Activated naive CD4-positive, alpha-beta T cell treated with anti-CD3 and anti-CD28 coated beads, Interleukin-2, amount 50 U/mL, for 24 hours (primary cell): Measurements from ENCODE around the gene CPED1.
"Not testable (repeated sequence)": the region's sequence is repeated elsewhere in the genome, so short reads cannot be mapped to it uniquely, and the experiment has no call there.

Source experiments
- H3K27ac Mint-ChIP-seq: one replicate; pipeline ENCODE4 v1.8.0; 2021; ENCODE audit warnings: mild to moderate bottlenecking, mixed read lengths
- H3K27me3 Mint-ChIP-seq: one replicate; pipeline ENCODE4 v1.8.0; 2021; ENCODE audit warnings: mixed read lengths
- H3K36me3 Mint-ChIP-seq: one replicate; pipeline ENCODE4 v1.8.0; 2021; ENCODE audit warnings: mixed read lengths
- H3K4me1 Mint-ChIP-seq: one replicate; pipeline ENCODE4 v1.8.0; 2021; ENCODE audit warnings: mixed read lengths
- H3K4me3 Mint-ChIP-seq: one replicate; pipeline ENCODE4 v1.8.0; 2021; ENCODE audit warnings: mild to moderate bottlenecking, mixed read lengths
- H3K9me3 Mint-ChIP-seq: one replicate; pipeline ENCODE4 v1.8.0; 2021; ENCODE audit warnings: mixed read lengths

Gene CPED1

DNA sequence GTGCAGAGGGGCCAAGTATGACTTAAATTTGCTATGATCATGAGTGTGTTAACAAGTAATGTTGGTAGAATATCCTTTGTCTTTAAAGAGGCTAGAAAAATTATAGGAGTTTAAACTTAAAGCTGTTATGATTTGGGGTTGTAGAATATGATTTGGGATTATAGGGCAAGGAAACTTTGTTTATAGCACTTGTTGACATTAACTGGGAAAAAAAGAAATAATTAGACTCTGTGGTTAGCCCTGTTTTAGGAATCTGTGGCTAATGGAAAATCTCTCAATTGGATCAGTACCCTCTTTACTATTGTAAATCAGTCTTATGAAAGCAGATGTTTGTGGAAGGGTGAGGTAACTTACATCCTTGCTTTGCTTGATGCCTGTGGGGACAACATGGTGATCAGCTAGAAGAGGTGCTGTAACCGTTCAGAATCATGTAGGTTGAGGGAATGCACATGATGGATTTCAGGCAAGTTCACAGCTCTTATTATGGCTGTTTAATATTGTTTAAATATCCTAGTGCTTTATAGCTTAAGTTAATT lies 26.8 kb upstream of the CPED1 start:
- no peak overlapping the region for H3K4me3 Mint-ChIP-seq
- H3K36me3 Mint-ChIP-seq = peaks cover 18% of the 10 kb centered on the region
- peaks cover 39% of the 10 kb centered on the region for H3K4me1 Mint-ChIP-seq
- H3K27me3 Mint-ChIP-seq = no peaks in the 10 kb centered on the region
- H3K27ac Mint-ChIP-seq = no peak overlapping the region
- no peaks in the 10 kb centered on the region for H3K9me3 Mint-ChIP-seq

DNA sequence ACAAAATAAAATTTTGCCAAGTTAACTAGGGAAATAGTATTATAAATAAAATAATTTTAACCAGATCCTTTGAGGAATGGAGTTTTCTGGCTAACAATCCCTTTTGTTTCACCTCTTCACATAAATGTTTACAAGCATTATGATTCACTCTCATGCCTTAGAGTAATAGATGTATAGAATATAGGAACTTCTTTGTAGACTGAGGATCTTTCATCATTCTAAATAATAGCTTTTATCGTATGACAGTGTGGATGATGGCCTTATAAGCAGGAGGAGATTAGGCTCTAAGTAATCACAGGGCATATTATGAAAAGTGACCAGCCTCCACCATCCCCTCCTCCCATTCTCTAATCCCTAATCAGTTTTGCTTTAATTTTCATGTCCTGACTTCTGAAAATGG lies 24.4 kb upstream of the CPED1 start:
- Mint-ChIP-seq H3K27me3 (no peaks in the 10 kb centered on the region), H3K27ac (no peak overlapping the region), H3K4me3 (no peak overlapping the region), H3K36me3 (peaks cover 18% of the 10 kb centered on the region), H3K4me1 (peaks cover 30% of the 10 kb centered on the region), H3K9me3 (no peaks in the 10 kb centered on the region)

DNA sequence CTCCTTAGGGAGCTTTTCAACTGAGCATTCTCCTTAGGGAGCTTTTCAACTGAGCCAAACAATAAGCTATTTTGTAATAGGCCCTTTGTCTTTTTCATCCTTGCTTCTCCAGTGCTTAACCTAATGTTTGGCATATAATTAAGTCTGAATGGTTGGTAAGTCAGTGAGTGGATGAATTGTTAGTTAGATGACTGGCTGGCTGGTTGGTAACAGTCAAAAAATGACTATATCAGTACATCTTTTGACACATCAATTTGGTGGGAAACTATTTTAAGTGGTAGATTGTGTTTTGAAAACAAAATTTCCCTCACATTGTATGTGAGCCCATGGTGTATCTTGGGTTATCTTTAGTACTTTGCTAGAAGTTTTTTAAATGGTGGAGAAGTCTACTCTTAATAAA lies 21.6 kb upstream of the CPED1 start:
- H3K4me3 Mint-ChIP-seq = no peak overlapping the region
- no peaks in the 10 kb centered on the region for H3K9me3 Mint-ChIP-seq
- peaks cover 10% of the 10 kb centered on the region for H3K4me1 Mint-ChIP-seq
- no peaks in the 10 kb centered on the region for H3K27me3 Mint-ChIP-seq
- H3K36me3 Mint-ChIP-seq = peaks cover 13% of the 10 kb centered on the region
- H3K27ac Mint-ChIP-seq = no peak overlapping the region

DNA sequence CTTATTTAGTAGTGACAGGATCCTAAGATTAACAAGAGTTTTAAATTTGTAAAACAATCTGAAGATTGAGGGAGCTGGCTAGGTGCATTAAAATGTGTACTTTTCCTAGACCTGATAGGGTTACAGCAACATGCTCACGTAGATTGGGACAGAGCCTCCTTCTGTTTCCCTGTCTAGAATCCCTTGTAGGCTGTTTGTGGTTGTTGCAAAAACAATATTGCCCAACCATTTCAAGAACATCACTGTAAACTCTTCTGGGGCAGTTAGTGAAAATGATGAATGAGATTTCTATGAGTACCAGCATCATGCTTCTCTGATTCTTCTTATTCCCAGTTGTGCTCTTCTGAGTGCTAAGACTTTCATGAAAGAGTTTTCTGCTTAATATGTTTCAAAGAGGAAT lies 14.7 kb upstream of the CPED1 start:
- Mint-ChIP-seq H3K36me3 (peaks cover 5% of the 10 kb centered on the region), H3K27ac (no peak overlapping the region), H3K4me3 (no peak overlapping the region)

DNA sequence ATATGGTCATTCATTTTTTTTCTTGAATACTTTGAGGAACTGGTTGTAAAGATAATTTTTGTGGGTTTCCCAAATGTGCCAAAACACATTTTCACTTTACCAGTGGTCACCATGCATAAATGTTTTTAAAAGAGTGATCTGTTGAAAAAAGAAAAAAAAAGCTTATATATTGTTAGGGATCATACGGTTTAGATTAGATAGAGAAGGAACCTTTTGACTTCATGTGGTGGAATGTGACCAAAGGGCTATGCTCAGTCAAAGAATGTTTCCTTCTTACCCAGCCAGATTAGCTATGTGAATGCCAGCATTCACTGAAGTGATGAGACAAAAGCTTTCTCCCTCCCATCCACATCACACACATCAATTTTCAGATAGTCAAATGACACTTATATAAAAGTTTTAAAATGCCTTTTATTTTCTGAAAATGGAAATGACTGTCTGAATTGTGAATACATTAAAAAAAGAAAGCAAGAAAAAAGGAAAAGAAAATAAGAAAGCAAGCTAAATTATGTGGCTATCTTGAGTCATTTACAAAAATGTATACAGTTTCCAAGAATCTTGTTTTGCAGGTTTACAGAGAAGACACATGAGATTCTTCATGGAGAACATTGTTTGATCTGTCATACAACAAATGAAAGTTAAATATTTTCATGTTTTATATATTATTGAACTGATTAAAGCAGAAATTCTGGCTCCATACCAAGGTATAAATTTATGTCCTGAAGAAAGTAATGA lies 8.6 kb upstream of the CPED1 start:
- no peak overlapping the region for H3K4me3 Mint-ChIP-seq
- H3K27ac Mint-ChIP-seq = no peak overlapping the region
- no peaks in the 10 kb centered on the region for H3K4me1 Mint-ChIP-seq
- H3K27me3 Mint-ChIP-seq = peaks cover 6% of the 10 kb centered on the region
- H3K9me3 Mint-ChIP-seq = no peaks in the 10 kb centered on the region
- no peaks in the 10 kb centered on the region for H3K36me3 Mint-ChIP-seq

More for the DNA sequence above, 14.7 kb upstream of the CPED1 start:
- Mint-ChIP-seq H3K27me3 (no peaks in the 10 kb centered on the region), H3K9me3 (no peaks in the 10 kb centered on the region), H3K4me1 (no peaks in the 10 kb centered on the region)

DNA sequence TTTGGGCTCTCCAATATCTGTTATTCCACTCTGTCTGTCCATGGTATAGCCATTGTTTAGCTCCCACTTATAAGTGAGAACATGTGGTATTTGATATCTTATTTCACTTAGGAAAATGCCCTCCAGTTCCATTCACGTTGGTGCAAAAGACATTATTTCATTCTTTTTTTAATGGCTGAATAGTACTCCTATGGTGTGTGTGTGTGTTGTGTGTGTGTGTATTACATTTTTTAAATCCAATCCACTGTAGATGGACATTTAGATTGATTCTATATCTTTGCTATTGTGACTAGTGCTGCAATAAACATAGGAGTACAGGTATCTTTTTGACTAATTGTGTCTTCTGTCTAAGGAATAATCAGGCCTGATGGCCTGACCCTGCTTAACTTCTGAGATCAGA lies 7.4 kb upstream of the CPED1 start:
- H3K27me3 Mint-ChIP-seq = peaks cover 8% of the 10 kb centered on the region
- H3K4me1 Mint-ChIP-seq = no peaks in the 10 kb centered on the region
- H3K36me3 Mint-ChIP-seq = no peaks in the 10 kb centered on the region
- no peak overlapping the region for H3K4me3 Mint-ChIP-seq
- H3K9me3 Mint-ChIP-seq = no peaks in the 10 kb centered on the region
- no peak overlapping the region for H3K27ac Mint-ChIP-seq

DNA sequence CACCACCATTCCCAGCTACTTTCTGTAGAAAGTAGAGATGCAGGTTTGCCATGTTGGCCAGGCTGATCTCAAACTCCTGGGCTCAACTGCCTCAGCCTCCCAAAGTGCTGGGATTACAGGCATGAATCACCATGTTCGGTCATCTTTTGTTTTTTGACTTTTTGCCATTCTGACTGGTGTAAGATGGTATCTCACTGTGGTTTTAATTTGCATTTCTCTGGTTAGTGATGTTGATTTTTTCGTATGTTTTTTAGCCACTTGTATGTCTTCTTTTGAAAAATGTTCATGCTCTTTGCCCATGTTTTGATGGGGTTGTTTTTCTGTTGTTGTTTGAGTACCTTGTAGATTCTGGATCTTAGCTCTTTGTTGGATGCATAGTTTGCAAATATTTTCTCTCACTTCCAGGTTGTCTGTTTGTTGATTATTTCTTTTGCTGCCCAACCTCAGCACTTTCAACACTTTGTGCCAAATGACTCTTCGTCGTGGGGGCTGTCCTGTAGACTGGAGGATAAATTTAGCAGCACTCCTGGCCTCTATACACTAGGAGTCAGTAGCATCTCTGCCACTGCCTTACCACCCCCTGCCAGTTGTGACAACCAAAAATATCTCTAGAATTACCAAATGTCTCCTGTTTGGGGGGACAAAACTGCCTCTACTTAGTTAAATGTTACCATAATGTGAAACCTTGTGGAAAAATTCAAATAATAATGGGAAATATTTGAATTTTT lies 6.5 kb upstream of the CPED1 start:
- no peaks in the 10 kb centered on the region for H3K36me3 Mint-ChIP-seq
- H3K9me3 Mint-ChIP-seq = no peaks in the 10 kb centered on the region
- no peaks in the 10 kb centered on the region for H3K4me1 Mint-ChIP-seq
- H3K4me3 Mint-ChIP-seq = no peak overlapping the region
- H3K27me3 Mint-ChIP-seq = peaks cover 14% of the 10 kb centered on the region
- H3K27ac Mint-ChIP-seq = no peak overlapping the region

DNA sequence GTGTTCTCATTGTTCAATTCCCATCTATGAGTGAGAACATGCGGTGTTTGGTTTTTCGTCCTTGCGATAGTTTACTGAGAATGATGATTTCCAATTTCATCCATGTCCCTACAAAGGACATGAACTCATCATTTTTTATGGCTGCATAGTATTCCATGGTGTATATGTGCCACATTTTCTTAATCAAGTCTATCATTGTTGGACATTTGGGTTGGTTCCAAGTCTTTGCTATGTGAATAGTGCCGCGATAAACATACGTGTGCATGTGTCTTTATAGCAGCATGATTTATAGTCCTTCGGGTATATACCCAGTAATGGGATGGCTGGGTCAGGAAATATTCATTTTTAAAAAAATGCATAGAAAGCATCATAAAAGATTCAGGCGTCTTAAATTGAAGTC lies 4.9 kb upstream of the CPED1 start:
- H3K4me3 Mint-ChIP-seq, H3K27ac Mint-ChIP-seq, H3K9me3 Mint-ChIP-seq, H3K36me3 Mint-ChIP-seq: not testable (repeated sequence)
- Mint-ChIP-seq H3K27me3 (peaks cover 23% of the 10 kb centered on the region), H3K4me1 (peaks cover 11% of the 10 kb centered on the region)

DNA sequence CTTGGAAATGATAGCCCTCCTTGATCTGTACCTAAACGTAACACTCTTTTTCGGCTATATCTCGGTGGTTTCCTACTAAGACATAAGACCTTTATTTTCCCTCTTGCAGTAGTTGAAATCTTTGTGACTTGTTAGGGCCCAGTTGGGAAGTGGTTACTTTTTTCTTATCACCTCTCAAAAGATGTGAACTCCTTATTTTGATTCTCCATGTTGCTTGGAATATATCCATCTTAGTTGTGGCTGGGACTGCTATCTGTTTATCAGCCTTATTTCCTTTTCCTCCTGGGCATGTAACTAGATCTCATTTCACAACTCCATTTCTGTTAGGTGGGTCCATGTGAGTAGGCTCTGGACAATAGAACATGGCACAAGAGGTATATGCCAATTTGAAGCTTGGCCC lies 4.1 kb upstream of the CPED1 start:
- peak overlapping the region; percentile 30 for H3K27ac Mint-ChIP-seq
- H3K27me3 Mint-ChIP-seq = peaks cover 29% of the 10 kb centered on the region
- H3K4me3 Mint-ChIP-seq = no peak overlapping the region
- H3K4me1 Mint-ChIP-seq = peaks cover 18% of the 10 kb centered on the region
- H3K36me3 Mint-ChIP-seq = no peaks in the 10 kb centered on the region
- H3K9me3 Mint-ChIP-seq = no peaks in the 10 kb centered on the region

DNA sequence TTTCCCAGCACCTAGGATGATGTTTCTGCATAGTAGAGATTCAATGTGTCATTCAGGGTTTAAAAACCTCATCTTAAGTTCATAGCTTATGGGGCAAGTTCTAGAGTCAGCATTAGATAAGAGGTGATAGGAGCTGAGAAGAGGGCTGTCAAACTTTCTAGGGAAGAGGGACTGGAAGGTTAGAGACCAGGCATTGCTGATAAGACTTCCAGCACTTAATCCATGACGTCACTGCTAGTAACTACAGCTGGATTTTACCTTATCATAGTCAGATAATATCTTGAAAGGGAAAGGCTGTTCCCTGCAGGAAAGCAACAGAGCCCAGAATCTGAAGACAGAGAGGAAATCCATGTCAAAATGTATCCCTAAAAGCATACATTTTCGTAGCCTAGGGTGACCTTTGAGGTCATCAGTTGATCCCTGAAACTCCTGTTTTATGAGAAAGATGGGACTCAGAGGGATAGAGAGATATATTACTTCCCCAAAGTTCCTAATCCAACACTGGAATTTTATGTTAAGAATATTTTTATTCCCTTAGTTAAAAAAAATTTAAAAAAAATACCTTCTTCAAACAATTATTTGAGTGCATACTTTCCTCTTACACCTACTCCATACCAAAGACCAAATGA lies 3.3 kb upstream of the CPED1 start:
- no peaks in the 10 kb centered on the region for H3K36me3 Mint-ChIP-seq
- H3K9me3 Mint-ChIP-seq = no peaks in the 10 kb centered on the region
- peaks cover 18% of the 10 kb centered on the region for H3K4me1 Mint-ChIP-seq
- no peak overlapping the region for H3K27ac Mint-ChIP-seq
- H3K27me3 Mint-ChIP-seq = peaks cover 37% of the 10 kb centered on the region
- H3K4me3 Mint-ChIP-seq = no peak overlapping the region

DNA sequence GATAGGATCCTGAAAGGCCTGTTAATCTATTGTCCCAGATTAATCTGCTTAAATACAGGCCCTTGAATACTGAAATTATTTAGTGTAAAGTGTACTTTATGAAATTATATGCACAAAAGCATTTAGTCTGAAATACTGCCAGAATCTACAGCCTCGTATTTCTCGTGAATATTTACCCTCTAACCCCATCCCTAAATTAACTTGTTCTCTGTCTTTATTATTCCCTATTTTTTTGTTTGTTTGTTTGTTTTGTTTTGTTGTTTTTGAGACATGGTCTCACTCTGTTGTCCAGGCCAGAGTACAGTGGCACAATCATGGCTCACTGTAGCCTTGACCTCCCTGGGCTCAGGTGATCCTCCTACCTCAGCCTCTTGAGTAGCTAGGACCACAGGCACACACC lies 2.7 kb upstream of the CPED1 start:
- H3K27ac Mint-ChIP-seq = no peak overlapping the region
- no peak overlapping the region for H3K4me3 Mint-ChIP-seq
- H3K9me3 Mint-ChIP-seq = no peaks in the 10 kb centered on the region
- peaks cover 39% of the 10 kb centered on the region for H3K27me3 Mint-ChIP-seq
- peaks cover 18% of the 10 kb centered on the region for H3K4me1 Mint-ChIP-seq
- no peaks in the 10 kb centered on the region for H3K36me3 Mint-ChIP-seq

DNA sequence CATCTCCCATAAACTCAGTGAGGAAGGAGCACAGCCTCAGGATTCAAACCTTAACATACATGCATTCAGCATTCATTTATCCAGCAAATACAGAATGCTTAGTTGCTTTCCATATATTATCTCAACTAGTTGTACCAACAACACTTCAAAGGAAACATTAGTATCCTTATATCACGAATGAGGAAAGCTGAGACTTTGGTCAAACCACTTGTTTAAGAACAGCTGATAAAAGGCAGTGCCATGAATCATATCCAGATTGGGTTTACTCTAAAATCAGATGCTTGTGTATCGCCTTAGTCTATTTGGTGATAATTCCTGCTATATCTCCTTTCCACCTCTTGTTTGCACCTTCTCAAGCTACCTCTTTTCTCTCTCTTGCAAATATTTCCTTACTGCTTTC lies 1.9 kb upstream of the CPED1 start:
- Mint-ChIP-seq H3K4me1 (peaks cover 18% of the 10 kb centered on the region), H3K27ac (no peak overlapping the region), H3K36me3 (no peaks in the 10 kb centered on the region), H3K4me3 (no peak overlapping the region), H3K27me3 (peaks cover 39% of the 10 kb centered on the region), H3K9me3 (no peaks in the 10 kb centered on the region)

DNA sequence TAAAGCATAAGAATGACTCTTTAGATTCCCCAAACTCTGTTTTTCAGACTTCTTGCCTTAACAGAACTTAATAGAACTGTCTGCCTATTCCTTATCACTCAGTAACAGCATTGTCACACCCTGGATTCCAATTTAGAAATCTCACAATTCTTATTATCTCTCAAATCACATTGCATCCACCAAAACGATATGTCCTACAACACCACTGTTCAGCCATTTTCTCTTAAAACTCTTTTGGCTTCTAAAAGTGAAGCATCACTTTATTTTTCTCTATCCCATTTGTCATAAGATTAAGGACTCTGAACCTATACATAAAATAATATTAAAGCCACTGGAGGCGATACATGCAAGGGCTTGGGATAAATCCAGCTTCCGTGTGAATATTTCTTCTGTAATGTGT lies 1.2 kb upstream of the CPED1 start:
- Mint-ChIP-seq H3K4me1 (peaks cover 18% of the 10 kb centered on the region), H3K4me3 (no peak overlapping the region), H3K36me3 (no peaks in the 10 kb centered on the region), H3K27ac (no peak overlapping the region), H3K9me3 (no peaks in the 10 kb centered on the region), H3K27me3 (peaks cover 40% of the 10 kb centered on the region)

DNA sequence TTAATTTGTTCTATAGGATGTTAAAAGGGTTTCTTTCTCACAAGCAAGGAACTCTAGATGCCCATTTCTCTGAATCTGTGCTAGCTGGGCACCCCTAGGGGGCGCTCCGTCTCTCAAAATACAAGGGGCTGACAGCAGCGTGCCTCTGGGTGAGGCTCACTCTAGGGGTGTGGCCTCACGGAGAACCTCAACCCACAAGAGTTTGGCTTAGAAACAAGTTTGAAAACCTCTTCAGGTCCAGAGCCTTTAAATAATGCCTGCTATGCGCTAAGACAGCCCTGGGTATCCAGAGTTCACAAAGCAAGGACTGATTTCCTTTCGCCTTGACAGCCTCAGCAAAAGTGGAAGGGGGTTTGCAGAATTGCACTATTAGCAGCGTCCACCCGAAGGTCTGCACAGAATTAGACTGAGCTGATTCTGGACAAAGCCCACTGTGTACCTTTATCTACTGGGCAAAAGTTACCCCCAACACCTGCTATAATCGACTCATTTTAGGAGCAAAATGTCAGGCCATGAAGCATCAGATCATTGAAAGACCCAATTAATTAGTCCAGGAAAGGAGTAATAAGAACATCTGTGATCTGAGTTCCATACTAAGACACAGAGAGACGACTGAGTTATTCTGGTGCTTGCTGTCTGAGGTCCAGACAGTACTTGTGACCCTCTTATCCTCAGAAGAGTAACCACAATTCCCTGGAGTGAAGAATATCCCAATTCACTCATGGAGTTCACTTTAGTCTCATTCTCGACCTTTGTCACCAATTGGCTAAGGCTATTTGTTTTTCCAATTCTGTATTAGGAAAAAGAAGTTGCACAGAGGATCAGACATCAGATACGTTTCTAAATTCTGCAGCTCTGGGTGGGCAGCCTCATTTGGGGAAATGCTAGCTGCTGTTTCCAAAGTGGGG lies 574 bp upstream of the CPED1 start:
- Mint-ChIP-seq H3K9me3 (no peaks in the 10 kb centered on the region), H3K27me3 (peaks cover 41% of the 10 kb centered on the region), H3K4me3 (peak overlapping the region; percentile 78), H3K36me3 (no peaks in the 10 kb centered on the region), H3K27ac (no peak overlapping the region), H3K4me1 (peaks cover 18% of the 10 kb centered on the region)
